PC-3 (cell line): ENCODE results near the gene AGAP1. TPM values are rescaled to one million over a fixed set of nuclear protein-coding genes. Genes with fewer than 3 reads are reported as not detected.

Experiments
- ATAC-seq: fragments of 200-7000 bp; cut with Tn5 transposase; 2 replicates; pipeline ENCODE4 v1.9.1; 2020; ENCODE audit warnings: mild to moderate bottlenecking, moderate library complexity
- BruUV-seq: library from RNA; stranded (reverse); fragments of 400-500 nt; replicated peaks from 2 replicates; lab custom pipeline; 2021; lab: Mats Ljungman, UMichigan
- CTCF ChIA-PET: fragments of 300-600 bp; sonication (Branson Sonifier 250); formaldehyde crosslinking; loops from one replicate; lab custom pipeline; 2022; ENCODE audit warnings: antibody characterized with exemption; lab: Charles Lee
- POLR2A ChIA-PET: fragments of 300-600 bp; sonication (Branson Sonifier 250); formaldehyde crosslinking; loops from one replicate; lab custom pipeline; 2022; ENCODE audit warnings: antibody characterized with exemption; ENCODE audit not compliant: unreplicated experiment; lab: Charles Lee
- DNase-seq: peaks from one replicate; pipeline ENCODE4 v3.0.0-alpha.2; 2015
- H2AFZ ChIP-seq: fragments of 300-600 bp; sonication (generic); 2 replicates; pipeline ENCODE4 v1.6.0; 2016; ENCODE audit warnings: antibody characterized with exemption, low read length
- H3F3A ChIP-seq: fragments of 300-600 bp; sonication (generic); one replicate; pipeline ENCODE4 v1.6.0; 2017; ENCODE audit warnings: antibody characterized with exemption, low read length, control low read depth, mild to moderate bottlenecking; ENCODE audit not compliant: unreplicated experiment
- H3K27ac ChIP-seq: fragments of 300-600 bp; sonication (generic); 2 replicates; pipeline ENCODE4 v1.5.1; 2016; ENCODE audit warnings: mild to moderate bottlenecking, low read length
- H3K27me3 ChIP-seq: fragments of 300-600 bp; sonication (generic); 2 replicates; pipeline ENCODE4 v1.6.1; 2016; ENCODE audit warnings: low read length, mixed read lengths
- H3K36me3 ChIP-seq: fragments of 300-600 bp; sonication (generic); 2 replicates; pipeline ENCODE4 v1.6.1; 2016; ENCODE audit warnings: low read depth, mixed run types, low read length, mixed read lengths
- H3K4me1 ChIP-seq: fragments of 300-600 bp; sonication (generic); 2 replicates; pipeline ENCODE4 v1.5.1; 2016; ENCODE audit warnings: low read length; ENCODE audit not compliant: insufficient read depth
- H3K4me2 ChIP-seq: fragments of 300-600 bp; sonication (generic); 2 replicates; pipeline ENCODE4 v1.6.0; 2016; ENCODE audit warnings: low read length
- H3K4me3 ChIP-seq: fragments of 300-600 bp; sonication (generic); 2 replicates; pipeline ENCODE4 v1.5.1; 2016; ENCODE audit warnings: mild to moderate bottlenecking, low read length, mixed read lengths
- H3K79me2 ChIP-seq: fragments of 300-600 bp; sonication (generic); 2 replicates; pipeline ENCODE4 v1.6.1; 2017; ENCODE audit warnings: low read length, mixed read lengths
- H3K9ac ChIP-seq: fragments of 300-600 bp; sonication (generic); 2 replicates; pipeline ENCODE4 v1.6.0; 2016; ENCODE audit warnings: mild to moderate bottlenecking, low read length
- H3K9me2 ChIP-seq: fragments of 300-600 bp; sonication (generic); replicated peaks from 2 replicates; pipeline ENCODE4 v1.6.1; 2016; ENCODE audit warnings: mixed run types, low read length, mixed read lengths
- H3K9me3 ChIP-seq: fragments of 300-600 bp; sonication (generic); 2 replicates; pipeline ENCODE4 v1.6.1; 2016; ENCODE audit warnings: low read length, mixed read lengths
- H4K20me1 ChIP-seq: fragments of 300-600 bp; sonication (generic); 2 replicates; pipeline ENCODE4 v1.6.1; 2016; ENCODE audit warnings: low read length, mixed read lengths
- CTCF ChIP-seq: fragments of 300-600 bp; sonication (generic); conservative IDR thresholded peaks from 2 replicates; pipeline ENCODE4 v1.5.1; 2017; ENCODE audit warnings: antibody characterized with exemption, low read depth, mild to moderate bottlenecking, low read length
- EZH2 ChIP-seq: fragments of 300-600 bp; sonication (generic); IDR thresholded peaks from one replicate; pipeline ENCODE4 v1.6.1; 2017; ENCODE audit warnings: antibody characterized with exemption, mild to moderate bottlenecking, low read length; ENCODE audit not compliant: unreplicated experiment
- EZH2phosphoT487 ChIP-seq: fragments of 300-600 bp; sonication (generic); IDR thresholded peaks from 2 replicates; pipeline ENCODE4 v1.6.1; 2018; ENCODE audit warnings: mild to moderate bottlenecking, antibody characterized with exemption, low read length, borderline replicate concordance
- intact Hi-C: fragments of 100-400 bp; cut with micrococcal nuclease; formaldehyde crosslinking; loops from 2 replicates; pipeline ENCODE4 v1.9.0; 2023
- total RNA-seq: library from RNA; depleted of rRNA; stranded (reverse); fragments of >200 nt; gene quantifications from 2 replicates; pipeline ENCODE4 v1.2.3, GENCODE V29; 2014

AGAP1 gene
- total RNA-seq, 1 experiment from 2014 or later = 31.0 TPM

- ChIA-PET CTCF (no interaction called here), POLR2A (no interaction called here)
- no peaks in the 10 kb centered on the region for H3K27me3 ChIP-seq
- H3K9me2 ChIP-seq = no peaks in the 10 kb centered on the region
- no peaks in the 10 kb centered on the region for H3F3A ChIP-seq
- H3K79me2 ChIP-seq = no peaks in the 10 kb centered on the region
- no peak overlapping the region for H3K4me2 ChIP-seq
- no peak overlapping the region for H2AFZ ChIP-seq
- no peaks in the 10 kb centered on the region for H3K4me1 ChIP-seq
- no peak overlapping the region for H3K4me3 ChIP-seq
- H3K27ac ChIP-seq = no peak overlapping the region
- DNase-seq (no peak), ATAC-seq (no peak)
- no peaks in the 10 kb centered on the region for H3K9me3 ChIP-seq
- intact Hi-C loops = no loop called here
- no peak for TF ChIP-seq EZH2phosphoT487
- TF ChIP-seq CTCF = no peak
- no peak for TF ChIP-seq EZH2
- no peaks in the 10 kb centered on the region for H3K36me3 ChIP-seq
- no TSS peak for BruUV-seq
- H4K20me1 ChIP-seq = no peaks in the 10 kb centered on the region
- H3K9ac ChIP-seq = no peak overlapping the region
Observed at GRCh38 chr2:236158969-236159777, 665.3 kb downstream of the AGAP1 start.

- H3F3A ChIP-seq = no peaks in the 10 kb centered on the region
- no peak overlapping the region for H3K4me2 ChIP-seq
- no peak overlapping the region for H3K4me3 ChIP-seq
- H3K9me2 ChIP-seq = no peaks in the 10 kb centered on the region
- no peaks in the 10 kb centered on the region for H3K4me1 ChIP-seq
- ChIA-PET CTCF (no interaction called here), POLR2A (no interaction called here)
- no peaks in the 10 kb centered on the region for H4K20me1 ChIP-seq
- no peak overlapping the region for H2AFZ ChIP-seq
- peaks cover 3% of the 10 kb centered on the region; the same call in 1 of the 2 replicates for H3K79me2 ChIP-seq
- H3K36me3 ChIP-seq = no peaks in the 10 kb centered on the region
- H3K27me3 ChIP-seq = no peaks in the 10 kb centered on the region
- no peak overlapping the region for H3K9ac ChIP-seq
- ATAC-seq (no peak), DNase-seq (no peak)
- no peak overlapping the region for H3K27ac ChIP-seq
- H3K9me3 ChIP-seq = no peaks in the 10 kb centered on the region
- intact Hi-C loops = no loop called here
- TF ChIP-seq EZH2phosphoT487 (no peak), CTCF (no peak)
- BruUV-seq = no TSS peak
Observed at GRCh38 chr2:236159778-236160170, 665.9 kb downstream of the AGAP1 start.

- CTCF ChIA-PET = no interaction called here
- ATAC-seq = peak; percentile 3; the same call in 1 of the 2 replicates
- no peaks in the 10 kb centered on the region for H3K27me3 ChIP-seq
Observed at GRCh38 chr2:236160366-236161081, 666.7 kb downstream of the AGAP1 start.

More at GRCh38 chr2:236160366-236161081, 666.7 kb downstream of the AGAP1 start:
- no peak for DNase-seq
- H3K9ac ChIP-seq = no peak overlapping the region
- BruUV-seq = no TSS peak
- TF ChIP-seq EZH2 = no peak
- TF ChIP-seq EZH2phosphoT487 = no peak
- no peak for TF ChIP-seq CTCF
- H2AFZ ChIP-seq = no peak overlapping the region
- peaks cover 10% of the 10 kb centered on the region for H3K79me2 ChIP-seq
- H4K20me1 ChIP-seq = no peaks in the 10 kb centered on the region
- no peak overlapping the region for H3K27ac ChIP-seq
- no peak overlapping the region for H3K4me3 ChIP-seq
- POLR2A ChIA-PET = no interaction called here
- H3K9me3 ChIP-seq = no peaks in the 10 kb centered on the region
- no peaks in the 10 kb centered on the region for H3K36me3 ChIP-seq
- no peak overlapping the region for H3K4me2 ChIP-seq
- intact Hi-C loops = no loop called here
- no peaks in the 10 kb centered on the region for H3K9me2 ChIP-seq
- H3F3A ChIP-seq = no peaks in the 10 kb centered on the region
- H3K4me1 ChIP-seq = no peaks in the 10 kb centered on the region
